GM18517 (cell line): Measurements from ENCODE around the gene SKAP1.
"Not testable (repeated sequence)": the region's sequence is repeated elsewhere in the genome, so short reads cannot be mapped to it uniquely, and the experiment has no call there.

Source experiments
- ATAC-seq: cut with Tn5 transposase; IDR thresholded peaks from one replicate; pipeline ENCODE4 v1.9.1; 2021; ENCODE audit warnings: mild to moderate bottlenecking, moderate library complexity; ENCODE audit not compliant: unreplicated experiment

Gene SKAP1

GRCh38 chr17:48250949-48251348 is 179.1 kb downstream of the SKAP1 start:
- no peak for ATAC-seq

- not testable (repeated sequence) for ATAC-seq
Measured at GRCh38 chr17:48250059-48250458, 180.0 kb downstream of the SKAP1 start.

- ATAC-seq = no peak
Measured at GRCh38 chr17:48247603-48248002, 182.4 kb downstream of the SKAP1 start.

GRCh38 chr17:48247038-48247437 is 183.0 kb downstream of the SKAP1 start:
- no peak for ATAC-seq

GRCh38 chr17:48246612-48247011 is 183.4 kb downstream of the SKAP1 start:
- no peak for ATAC-seq

- ATAC-seq = not testable (repeated sequence)
Measured at GRCh38 chr17:48245465-48246033, 184.5 kb downstream of the SKAP1 start.

GRCh38 chr17:48244814-48245213 is 185.2 kb downstream of the SKAP1 start:
- no peak for ATAC-seq

- no peak for ATAC-seq
Measured at GRCh38 chr17:48244121-48244711, 185.8 kb downstream of the SKAP1 start.

- no peak for ATAC-seq
Measured at GRCh38 chr17:48241770-48242497, 188.1 kb downstream of the SKAP1 start.

GRCh38 chr17:48241131-48241591 is 188.9 kb downstream of the SKAP1 start:
- peak; percentile 84 for ATAC-seq

- no peak for ATAC-seq
Measured at GRCh38 chr17:48240562-48241130, 189.4 kb downstream of the SKAP1 start.

- no peak for ATAC-seq
Measured at GRCh38 chr17:48240122-48240521, 189.9 kb downstream of the SKAP1 start.

- ATAC-seq = no peak
Measured at GRCh38 chr17:48239603-48239995, 190.4 kb downstream of the SKAP1 start.

- no peak for ATAC-seq
Measured at GRCh38 chr17:48238933-48239602, 190.9 kb downstream of the SKAP1 start.

- ATAC-seq = no peak
Measured at GRCh38 chr17:48237456-48237855, 192.6 kb downstream of the SKAP1 start.

GRCh38 chr17:48236681-48237134 is 193.3 kb downstream of the SKAP1 start:
- ATAC-seq = no peak

- no peak for ATAC-seq
Measured at GRCh38 chr17:48234922-48235321, 195.1 kb downstream of the SKAP1 start.

GRCh38 chr17:48231995-48232959 is 197.7 kb downstream of the SKAP1 start:
- ATAC-seq = no peak

GRCh38 chr17:48229936-48230335 is 200.1 kb downstream of the SKAP1 start:
- ATAC-seq = no peak

GRCh38 chr17:48228720-48229119 is 201.3 kb downstream of the SKAP1 start:
- ATAC-seq = no peak
